ENCODE data around the gene AVPR1B.

DNA sequence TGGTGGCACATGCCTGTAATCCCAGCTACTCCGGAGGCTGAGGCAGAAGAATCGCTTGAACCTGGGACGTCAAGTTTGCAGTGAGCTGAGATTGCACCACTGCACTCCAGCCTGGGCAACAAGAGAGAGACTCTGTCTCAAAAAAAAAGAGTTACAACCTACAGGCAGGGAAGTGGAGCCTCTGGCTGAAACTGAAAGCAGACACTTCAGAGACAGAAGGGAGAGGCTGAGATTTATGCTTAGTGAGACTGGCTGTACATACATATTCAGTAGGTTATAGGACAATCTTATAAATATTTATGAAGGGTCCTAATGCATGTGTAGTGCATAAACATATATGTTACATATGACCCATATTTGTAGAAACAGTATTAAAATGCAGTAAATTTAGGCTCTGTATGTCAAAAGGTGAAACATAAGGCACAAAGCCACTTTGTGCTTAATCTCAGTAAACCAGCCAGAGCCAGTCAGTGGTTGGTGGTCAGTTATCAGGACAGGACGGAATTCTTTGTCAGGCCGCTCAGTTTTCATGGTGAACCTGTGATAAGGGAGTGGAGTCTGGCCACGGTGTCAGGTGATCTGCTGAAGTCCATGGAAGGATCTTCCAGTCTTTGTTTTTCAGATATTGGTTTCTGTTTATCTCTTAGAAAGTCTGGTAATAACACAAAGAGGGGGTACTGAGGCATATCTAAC is 50.6 kb downstream of the AVPR1B start:
- TF ChIP-seq, protein P1, sequence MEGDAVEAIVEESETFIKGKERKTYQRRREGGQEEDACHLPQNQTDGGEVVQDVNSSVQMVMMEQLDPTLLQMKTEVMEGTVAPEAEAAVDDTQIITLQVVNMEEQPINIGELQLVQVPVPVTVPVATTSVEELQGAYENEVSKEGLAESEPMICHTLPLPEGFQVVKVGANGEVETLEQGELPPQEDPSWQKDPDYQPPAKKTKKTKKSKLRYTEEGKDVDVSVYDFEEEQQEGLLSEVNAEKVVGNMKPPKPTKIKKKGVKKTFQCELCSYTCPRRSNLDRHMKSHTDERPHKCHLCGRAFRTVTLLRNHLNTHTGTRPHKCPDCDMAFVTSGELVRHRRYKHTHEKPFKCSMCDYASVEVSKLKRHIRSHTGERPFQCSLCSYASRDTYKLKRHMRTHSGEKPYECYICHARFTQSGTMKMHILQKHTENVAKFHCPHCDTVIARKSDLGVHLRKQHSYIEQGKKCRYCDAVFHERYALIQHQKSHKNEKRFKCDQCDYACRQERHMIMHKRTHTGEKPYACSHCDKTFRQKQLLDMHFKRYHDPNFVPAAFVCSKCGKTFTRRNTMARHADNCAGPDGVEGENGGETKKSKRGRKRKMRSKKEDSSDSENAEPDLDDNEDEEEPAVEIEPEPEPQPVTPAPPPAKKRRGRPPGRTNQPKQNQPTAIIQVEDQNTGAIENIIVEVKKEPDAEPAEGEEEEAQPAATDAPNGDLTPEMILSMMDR (IDR thresholded peaks at IDR 0.05) = no peak
- TF ChIP-seq EP300 (IDR thresholded peaks at IDR 0.05) (no peak), POLR2AphosphoS5 (IDR thresholded peaks at IDR 0.05) (no peak), POLR2A (IDR thresholded peaks at IDR 0.05) (no peak)
